ENCODE measurements around the gene NAALADL2. TPM values are rescaled to one million over a fixed set of nuclear protein-coding genes. Genes with fewer than 3 reads are reported as not detected.

Gene NAALADL2
- total RNA-seq, 1 experiment from 2014 or later = 2.7 TPM

GRCh38 chr3:175105066-175105465, 245.9 kb downstream of the NAALADL2 start:
- no TSS peak for BruUV-seq (replicated peaks)

GRCh38 chr3:175107231-175107630, 248.1 kb downstream of the NAALADL2 start:
- POLR2A ChIA-PET = no interaction called here

More at GRCh38 chr3:175105066-175105465, 245.9 kb downstream of the NAALADL2 start:
- no peak overlapping the region for H3K27ac ChIP-seq (ENCODE audit: low read length)
- ChIA-PET POLR2A (no interaction called here), CTCF (no interaction called here)
- H3K4me1 ChIP-seq (ENCODE audit: control insufficient read depth, insufficient read depth, low read length) = no peaks in the 10 kb centered on the region
- no peak for TF ChIP-seq SIN3A (IDR thresholded peaks at IDR 0.05; ENCODE audit: borderline replicate concordance, insufficient read depth, low read depth, low read length)
- TF ChIP-seq CTCF (IDR thresholded peaks at IDR 0.05) = no peak
- TF ChIP-seq TCF7L2 (IDR thresholded peaks at IDR 0.05; ENCODE audit: low read depth, low read length) = no peak
- no peaks in the 10 kb centered on the region; the same call in 1 of the 2 replicates for H3K36me3 ChIP-seq (ENCODE audit: control insufficient read depth, insufficient read depth, low read length)
- no peaks in the 10 kb centered on the region for H3K27me3 ChIP-seq (ENCODE audit: control insufficient read depth, insufficient read depth, low read length)
- ATAC-seq (no peak), DNase-seq (ENCODE audit: low read depth, low spot score) (no peak)
- intact Hi-C loops (cut with micrococcal nuclease; ENCODE audit: unreplicated experiment) = no loop called here
- no peaks in the 10 kb centered on the region for H3K9me3 ChIP-seq (ENCODE audit: control insufficient read depth, insufficient read depth, low read depth, low read length)
- in situ Hi-C loops (cut with HindIII; ENCODE audit: low pct_unique_long_range_greater_than_20kb, low sequenced_read_pairs) = no loop called here
- H3K4me3 ChIP-seq (ENCODE audit: low read depth in 2 of 2, low read length in 2 of 2) = no peak overlapping the region

More at GRCh38 chr3:175107231-175107630, 248.1 kb downstream of the NAALADL2 start:
- Histone ChIP-seq H3K27ac (ENCODE audit: low read length) (no peak overlapping the region), H3K4me3 (ENCODE audit: low read depth in 2 of 2, low read length in 2 of 2) (no peak overlapping the region), H3K4me1 (ENCODE audit: control insufficient read depth, insufficient read depth, low read length) (no peaks in the 10 kb centered on the region), H3K36me3 (ENCODE audit: control insufficient read depth, insufficient read depth, low read length) (no peaks in the 10 kb centered on the region), H3K9me3 (ENCODE audit: control insufficient read depth, insufficient read depth, low read depth, low read length) (no peaks in the 10 kb centered on the region), H3K27me3 (ENCODE audit: control insufficient read depth, insufficient read depth, low read length) (no peaks in the 10 kb centered on the region)
- no peak for DNase-seq (ENCODE audit: low read depth, low spot score)
- ATAC-seq = no peak
- no TSS peak for BruUV-seq (replicated peaks)
- intact Hi-C loops (cut with micrococcal nuclease; ENCODE audit: unreplicated experiment) (no loop called here), in situ Hi-C loops (cut with HindIII; ENCODE audit: low pct_unique_long_range_greater_than_20kb, low sequenced_read_pairs) (no loop called here)
- CTCF ChIA-PET = no interaction called here
- TF ChIP-seq POLR2AphosphoS5 (IDR thresholded peaks at IDR 0.05; ENCODE audit: low read depth, low read length) (no peak), TCF7L2 (IDR thresholded peaks at IDR 0.05; ENCODE audit: low read depth, low read length) (no peak), REST (IDR thresholded peaks at IDR 0.05; ENCODE audit: insufficient read depth in 1 of 2, low read depth in 2 of 2, low read length in 1 of 2) (no peak), CTCF (IDR thresholded peaks at IDR 0.05) (no peak), SIN3A (IDR thresholded peaks at IDR 0.05; ENCODE audit: borderline replicate concordance, insufficient read depth, low read depth, low read length) (no peak)
